Lower leg skin (tissue), 3 donors: Measurements from ENCODE around the gene CCR3.

Experiments used
- POLR2A ChIP-seq, 2 donors: fragments of 450-650 bp; IDR thresholded peaks; one replicate each; pipeline ENCODE4 v1.6.1; 2016 to 2017; ENCODE audit warnings: antibody characterized with exemption in 2 of 2, mild to moderate bottlenecking in 1 of 2, moderate library complexity in 1 of 2
- TF ChIP-seq, protein P1 (sequence below), 3 donors: fragments of 450-650 bp; IDR thresholded peaks; one replicate each; pipeline ENCODE4 v1.5.1; 2016; ENCODE audit warnings: antibody characterized with exemption in 3 of 3, mild to moderate bottlenecking in 3 of 3, moderate library complexity in 2 of 3

GRCh38 chr3:46283881-46284450 lies 41.7 kb downstream of the CCR3 start:
- TF ChIP-seq, protein P1, sequence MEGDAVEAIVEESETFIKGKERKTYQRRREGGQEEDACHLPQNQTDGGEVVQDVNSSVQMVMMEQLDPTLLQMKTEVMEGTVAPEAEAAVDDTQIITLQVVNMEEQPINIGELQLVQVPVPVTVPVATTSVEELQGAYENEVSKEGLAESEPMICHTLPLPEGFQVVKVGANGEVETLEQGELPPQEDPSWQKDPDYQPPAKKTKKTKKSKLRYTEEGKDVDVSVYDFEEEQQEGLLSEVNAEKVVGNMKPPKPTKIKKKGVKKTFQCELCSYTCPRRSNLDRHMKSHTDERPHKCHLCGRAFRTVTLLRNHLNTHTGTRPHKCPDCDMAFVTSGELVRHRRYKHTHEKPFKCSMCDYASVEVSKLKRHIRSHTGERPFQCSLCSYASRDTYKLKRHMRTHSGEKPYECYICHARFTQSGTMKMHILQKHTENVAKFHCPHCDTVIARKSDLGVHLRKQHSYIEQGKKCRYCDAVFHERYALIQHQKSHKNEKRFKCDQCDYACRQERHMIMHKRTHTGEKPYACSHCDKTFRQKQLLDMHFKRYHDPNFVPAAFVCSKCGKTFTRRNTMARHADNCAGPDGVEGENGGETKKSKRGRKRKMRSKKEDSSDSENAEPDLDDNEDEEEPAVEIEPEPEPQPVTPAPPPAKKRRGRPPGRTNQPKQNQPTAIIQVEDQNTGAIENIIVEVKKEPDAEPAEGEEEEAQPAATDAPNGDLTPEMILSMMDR (IDR thresholded peaks at IDR 0.05) = no peak
- no peak for TF ChIP-seq POLR2A (IDR thresholded peaks at IDR 0.05)
